ENCODE data around the gene SLC47A1. TPM values are rescaled to one million over a fixed set of nuclear protein-coding genes. Genes with fewer than 3 reads are reported as not detected.

SLC47A1 gene
- total RNA-seq, 4 donors from 2014 or later: 6.2 to 28.5 (median 18.4) TPM

- H3K27ac ChIP-seq: no peak overlapping the region
- intact Hi-C loops (cut with DNase I; ENCODE audit: low total_unique reads): no loop called here
Measured at GRCh38 chr17:19590912-19591551, 57.4 kb downstream of the SLC47A1 start.

GRCh38 chr17:19592316-19592715 is 58.7 kb downstream of the SLC47A1 start:
- no peaks in the 10 kb centered on the region for H3K36me3 ChIP-seq
- H3K27ac ChIP-seq: no peak overlapping the region
- TF ChIP-seq, protein P1, sequence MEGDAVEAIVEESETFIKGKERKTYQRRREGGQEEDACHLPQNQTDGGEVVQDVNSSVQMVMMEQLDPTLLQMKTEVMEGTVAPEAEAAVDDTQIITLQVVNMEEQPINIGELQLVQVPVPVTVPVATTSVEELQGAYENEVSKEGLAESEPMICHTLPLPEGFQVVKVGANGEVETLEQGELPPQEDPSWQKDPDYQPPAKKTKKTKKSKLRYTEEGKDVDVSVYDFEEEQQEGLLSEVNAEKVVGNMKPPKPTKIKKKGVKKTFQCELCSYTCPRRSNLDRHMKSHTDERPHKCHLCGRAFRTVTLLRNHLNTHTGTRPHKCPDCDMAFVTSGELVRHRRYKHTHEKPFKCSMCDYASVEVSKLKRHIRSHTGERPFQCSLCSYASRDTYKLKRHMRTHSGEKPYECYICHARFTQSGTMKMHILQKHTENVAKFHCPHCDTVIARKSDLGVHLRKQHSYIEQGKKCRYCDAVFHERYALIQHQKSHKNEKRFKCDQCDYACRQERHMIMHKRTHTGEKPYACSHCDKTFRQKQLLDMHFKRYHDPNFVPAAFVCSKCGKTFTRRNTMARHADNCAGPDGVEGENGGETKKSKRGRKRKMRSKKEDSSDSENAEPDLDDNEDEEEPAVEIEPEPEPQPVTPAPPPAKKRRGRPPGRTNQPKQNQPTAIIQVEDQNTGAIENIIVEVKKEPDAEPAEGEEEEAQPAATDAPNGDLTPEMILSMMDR (IDR thresholded peaks at IDR 0.05): no peak
- no peak for TF ChIP-seq POLR2A (IDR thresholded peaks at IDR 0.05)
- no peaks in the 10 kb centered on the region for H3K4me1 ChIP-seq
- no peak for DNase-seq
- intact Hi-C loops (cut with DNase I; ENCODE audit: low total_unique reads): no loop called here
- no peak overlapping the region for H3K4me3 ChIP-seq
- no peaks in the 10 kb centered on the region for H3K9me3 ChIP-seq
- no peaks in the 10 kb centered on the region for H3K27me3 ChIP-seq

More at GRCh38 chr17:19590912-19591551, 57.4 kb downstream of the SLC47A1 start:
- no peaks in the 10 kb centered on the region for H3K36me3 ChIP-seq
- H3K4me1 ChIP-seq: no peaks in the 10 kb centered on the region
- no peak for DNase-seq
- H3K4me3 ChIP-seq: no peak overlapping the region
- no peaks in the 10 kb centered on the region for H3K27me3 ChIP-seq
- no peaks in the 10 kb centered on the region for H3K9me3 ChIP-seq
- TF ChIP-seq POLR2A (IDR thresholded peaks at IDR 0.05): no peak
- TF ChIP-seq, protein P1 (IDR thresholded peaks at IDR 0.05): no peak

DNA sequence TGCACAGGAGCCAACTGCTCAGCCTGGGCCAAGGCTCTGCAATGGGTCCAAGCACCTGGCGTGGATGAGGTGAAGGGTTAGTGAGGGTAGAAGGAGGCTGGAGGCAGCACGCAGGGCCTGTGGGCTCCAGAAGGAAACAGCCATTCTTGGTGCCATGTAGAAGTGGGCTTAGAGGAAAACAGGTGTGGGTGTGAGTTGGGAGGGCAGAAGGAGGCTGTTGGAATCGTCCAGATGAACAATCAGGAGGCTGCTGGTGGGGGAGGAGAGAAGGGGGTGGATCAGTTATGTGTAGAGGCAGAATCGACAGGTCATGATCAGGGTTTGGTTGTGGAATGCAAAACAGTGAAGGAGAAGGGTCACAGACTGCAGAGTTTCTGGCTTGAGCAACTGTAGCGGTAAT is 63.2 kb downstream of the SLC47A1 start:
- Histone ChIP-seq H3K4me3 (no peak overlapping the region), H3K27me3 (no peaks in the 10 kb centered on the region), H3K36me3 (no peaks in the 10 kb centered on the region), H3K4me1 (no peaks in the 10 kb centered on the region), H3K27ac (no peak overlapping the region), H3K9me3 (no peaks in the 10 kb centered on the region)
- no peak for DNase-seq
- no peak for TF ChIP-seq POLR2A (IDR thresholded peaks at IDR 0.05)
- TF ChIP-seq, protein P1 (IDR thresholded peaks at IDR 0.05): no peak
- intact Hi-C loops (cut with DNase I; ENCODE audit: low total_unique reads): no loop called here

GRCh38 chr17:19610311-19610710 is 76.7 kb downstream of the SLC47A1 start:
- no peak for DNase-seq
- Histone ChIP-seq H3K4me3 (no peak overlapping the region), H3K27ac (no peak overlapping the region), H3K4me1 (no peaks in the 10 kb centered on the region), H3K36me3 (no peaks in the 10 kb centered on the region), H3K27me3 (no peaks in the 10 kb centered on the region), H3K9me3 (no peaks in the 10 kb centered on the region)
- TF ChIP-seq POLR2A (IDR thresholded peaks at IDR 0.05): no peak
- TF ChIP-seq, protein P1 (IDR thresholded peaks at IDR 0.05): no peak
- intact Hi-C loops (cut with DNase I; ENCODE audit: low total_unique reads): no loop called here

- no peaks in the 10 kb centered on the region for H3K4me1 ChIP-seq
- intact Hi-C loops (cut with DNase I; ENCODE audit: low total_unique reads): no loop called here
- no peak for DNase-seq
- H3K27me3 ChIP-seq: no peaks in the 10 kb centered on the region
- TF ChIP-seq POLR2A (IDR thresholded peaks at IDR 0.05): no peak
- TF ChIP-seq, protein P1 (IDR thresholded peaks at IDR 0.05): no peak
- H3K27ac ChIP-seq: no peak overlapping the region
- no peaks in the 10 kb centered on the region for H3K9me3 ChIP-seq
- H3K36me3 ChIP-seq: no peaks in the 10 kb centered on the region
- H3K4me3 ChIP-seq: no peak overlapping the region
Measured at GRCh38 chr17:19610879-19611278, 77.2 kb downstream of the SLC47A1 start.
